ENCODE measurements around the gene WDR64. TPM values are rescaled to one million over a fixed set of nuclear protein-coding genes. Genes with fewer than 3 reads are reported as not detected.

Gene WDR64
- total and polyA plus RNA-seq, 2 of the 4 experiments (the other 2 are of a cell fraction) = not detected

GRCh38 chr1:241747992-241748391, 95.9 kb downstream of the WDR64 start:
- H3K9me3 ChIP-seq (ENCODE audit: control insufficient read depth, insufficient read depth, low read length) = peaks cover 3% of the 10 kb centered on the region; the same call in 1 of the 2 replicates
- intact Hi-C loops (cut with micrococcal nuclease) = no loop called here
- no peaks in the 10 kb centered on the region for H3K79me1 ChIP-seq (ENCODE audit: low read depth in 1 of 2, low read length in 2 of 2)
- ATAC-seq (ENCODE audit: low read depth) = no peak
- no peaks in the 10 kb centered on the region for H3K36me3 ChIP-seq (ENCODE audit: control insufficient read depth, insufficient read depth, low read length)
- H3K4me3 ChIP-seq (ENCODE audit: insufficient read depth, low read depth, low read length) = no peak overlapping the region
- H2BK5ac ChIP-seq (ENCODE audit: low read depth, low read length, poor library complexity, severe bottlenecking) = no peak overlapping the region
- no peak overlapping the region for H2AFZ ChIP-seq (replicated peaks; ENCODE audit: low read length, poor library complexity)
- no peak overlapping the region for H3K4me2 ChIP-seq (ENCODE audit: low read depth, low read length)
- no peak overlapping the region for H2AK9ac ChIP-seq (replicated peaks; ENCODE audit: low read depth, low read length, poor library complexity)
- BruUV-seq (replicated peaks) = no TSS peak
- H3K4ac ChIP-seq (ENCODE audit: low read depth, low read length) = no peak overlapping the region
- H2BK20ac ChIP-seq (ENCODE audit: low read depth, low read length) = no peak overlapping the region
- in situ Hi-C loops (cut with MboI; ENCODE audit: low sequenced_read_pairs) = no loop called here
- no peaks in the 10 kb centered on the region for H3K9me1 ChIP-seq (ENCODE audit: insufficient read depth, low read length)
- no peak overlapping the region for H3K27ac ChIP-seq (ENCODE audit: insufficient read depth, low read length)
- no peak overlapping the region for H2AK5ac ChIP-seq (ENCODE audit: low read depth, low read length)
- no peak overlapping the region for H4K8ac ChIP-seq (ENCODE audit: low read depth in 2 of 2, low read length in 2 of 2)
- no peak overlapping the region for H3K23ac ChIP-seq (ENCODE audit: low read depth, low read length)
- no CpG with 5 or more reads among the region's 6 CpGs for WGBS, 2 experiments (ENCODE audit: extremely low coverage in 2 of 2, insufficient read length in 1 of 2)
- H2BK15ac ChIP-seq (ENCODE audit: low read depth, low read length) = no peak overlapping the region
- H3K9ac ChIP-seq (ENCODE audit: low read depth, low read length) = no peak overlapping the region
- H4K20me1 ChIP-seq (ENCODE audit: insufficient read depth, low read length) = no peaks in the 10 kb centered on the region
- H3K14ac ChIP-seq (replicated peaks; ENCODE audit: low read depth, low read length) = no peak overlapping the region
- CTCF ChIA-PET = no interaction called here
- H2BK120ac ChIP-seq (ENCODE audit: low read depth, low read length) = no peak overlapping the region
- no peak overlapping the region for H4K5ac ChIP-seq (ENCODE audit: low read depth, low read length)
- no peak for DNase-seq
- no peak for TF ChIP-seq MXI1 (IDR thresholded peaks at IDR 0.05; ENCODE audit: borderline replicate concordance, low read depth, low read length)
- no peak for TF ChIP-seq BHLHE40 (IDR thresholded peaks at IDR 0.05; ENCODE audit: low read depth, low read length)
- no peak for TF ChIP-seq MAFK (IDR thresholded peaks at IDR 0.05; ENCODE audit: low read depth, low read length)
- TF ChIP-seq CHD1 (IDR thresholded peaks at IDR 0.05; ENCODE audit: low read depth, low read length) = no peak
- TF ChIP-seq CTCF (conservative IDR thresholded peaks at IDR 0.05; ENCODE audit: low read depth, low read length) = no peak
- TF ChIP-seq POLR2A (IDR thresholded peaks at IDR 0.05; ENCODE audit: low read depth, low read length) = no peak
- TF ChIP-seq FOS (IDR thresholded peaks at IDR 0.05; ENCODE audit: low read depth, low read length) = no peak
- no peak for TF ChIP-seq RCOR1 (IDR thresholded peaks at IDR 0.05; ENCODE audit: insufficient replicate concordance, low read length)
- TF ChIP-seq, protein P1, sequence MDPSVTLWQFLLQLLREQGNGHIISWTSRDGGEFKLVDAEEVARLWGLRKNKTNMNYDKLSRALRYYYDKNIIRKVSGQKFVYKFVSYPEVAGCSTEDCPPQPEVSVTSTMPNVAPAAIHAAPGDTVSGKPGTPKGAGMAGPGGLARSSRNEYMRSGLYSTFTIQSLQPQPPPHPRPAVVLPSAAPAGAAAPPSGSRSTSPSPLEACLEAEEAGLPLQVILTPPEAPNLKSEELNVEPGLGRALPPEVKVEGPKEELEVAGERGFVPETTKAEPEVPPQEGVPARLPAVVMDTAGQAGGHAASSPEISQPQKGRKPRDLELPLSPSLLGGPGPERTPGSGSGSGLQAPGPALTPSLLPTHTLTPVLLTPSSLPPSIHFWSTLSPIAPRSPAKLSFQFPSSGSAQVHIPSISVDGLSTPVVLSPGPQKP (IDR thresholded peaks at IDR 0.05; ENCODE audit: borderline replicate concordance, low read depth, low read length) = no peak
- TF ChIP-seq RFX5 (IDR thresholded peaks at IDR 0.05; ENCODE audit: low read depth, low read length) = no peak
- H3K18ac ChIP-seq (ENCODE audit: low read depth, low read length) = no peak overlapping the region
- POLR2A ChIA-PET (ENCODE audit: unreplicated experiment) = no interaction called here
- H4K91ac ChIP-seq (ENCODE audit: insufficient read depth, low read depth, low read length) = no peak overlapping the region
- no peak overlapping the region for H3K56ac ChIP-seq (ENCODE audit: extremely low read depth, insufficient read depth, low read length)
- no peaks in the 10 kb centered on the region; the same call in 1 of the 2 replicates for H3K27me3 ChIP-seq (ENCODE audit: control insufficient read depth, insufficient read depth, low read length)
- H3K4me1 ChIP-seq (ENCODE audit: control insufficient read depth, insufficient read depth, low read length) = no peaks in the 10 kb centered on the region
- dilution Hi-C loops (cut with HindIII; ENCODE audit: low sequenced_read_pairs, unreplicated experiment) = no loop called here
